Hematopoietic multipotent progenitor cell treated with erythropoietin and hydrocortisone succinate and interleukin-3 and kit ligand, for 4 days (in vitro differentiated cells): ENCODE measurements around the gene SLC38A10.

Experiments used
- DNase-seq: peaks from one replicate; pipeline ENCODE4 v3.0.0-alpha.2; 2015

Gene SLC38A10

GRCh38 chr17:81295031-81295675 lies at the start of gene SLC38A10:
Gene SLC38A10 (minus strand): TSS chr17:81295307. CDS start chr17:81294921, 386 bp downstream.
- peak; percentile 96 for DNase-seq

- DNase-seq, result no peak
Measured at GRCh38 chr17:81342269-81343070, 47.4 kb upstream of the SLC38A10 start.

GRCh38 chr17:81341516-81342268 lies 46.6 kb upstream of the SLC38A10 start:
- DNase-seq, result no peak

DNA sequence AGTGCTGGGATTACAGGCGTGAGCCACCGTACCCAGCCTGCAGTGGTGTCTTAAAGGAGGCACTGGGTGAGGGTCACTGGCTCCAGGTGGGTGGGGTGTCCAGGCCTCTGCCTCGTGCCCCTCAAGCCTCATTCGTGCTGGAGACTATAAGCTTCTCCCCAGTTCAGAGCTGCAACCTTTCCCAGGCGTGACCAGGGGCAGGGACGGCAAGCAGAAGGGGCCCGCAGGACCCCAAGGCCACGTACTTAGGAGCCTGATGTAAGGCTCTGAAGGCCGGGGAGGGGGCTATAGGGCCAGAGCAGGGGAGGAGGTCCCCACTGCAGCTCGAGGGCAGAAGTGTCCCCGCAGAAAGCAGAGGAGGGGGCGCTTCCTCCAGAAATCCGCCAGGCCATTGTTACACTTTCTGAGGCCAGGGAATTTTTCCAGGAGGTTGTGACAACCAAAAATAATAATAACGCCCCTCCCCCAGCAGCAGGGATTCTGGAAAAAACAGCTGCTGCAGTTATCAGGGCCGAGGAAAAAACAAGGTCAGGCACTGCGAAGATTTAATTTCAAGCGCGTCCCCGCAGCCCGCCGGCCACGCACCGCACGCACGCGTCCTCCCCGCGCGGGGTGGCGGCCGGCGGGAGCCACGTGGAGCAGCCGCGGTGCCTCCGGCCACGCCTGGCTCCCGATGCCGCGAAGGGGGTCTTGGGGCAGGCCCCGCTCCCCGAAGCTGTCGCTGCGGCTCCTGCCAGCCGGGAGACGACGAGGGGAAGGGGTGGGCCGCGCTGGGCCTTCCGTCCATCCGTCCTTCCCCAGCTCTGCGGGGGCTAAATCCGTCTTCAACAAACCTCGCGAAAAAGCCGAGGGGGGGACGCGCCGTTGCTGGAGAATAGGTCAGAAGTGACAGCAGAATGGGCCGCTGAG lies 45.8 kb upstream of the SLC38A10 start:
- no peak for DNase-seq

DNA sequence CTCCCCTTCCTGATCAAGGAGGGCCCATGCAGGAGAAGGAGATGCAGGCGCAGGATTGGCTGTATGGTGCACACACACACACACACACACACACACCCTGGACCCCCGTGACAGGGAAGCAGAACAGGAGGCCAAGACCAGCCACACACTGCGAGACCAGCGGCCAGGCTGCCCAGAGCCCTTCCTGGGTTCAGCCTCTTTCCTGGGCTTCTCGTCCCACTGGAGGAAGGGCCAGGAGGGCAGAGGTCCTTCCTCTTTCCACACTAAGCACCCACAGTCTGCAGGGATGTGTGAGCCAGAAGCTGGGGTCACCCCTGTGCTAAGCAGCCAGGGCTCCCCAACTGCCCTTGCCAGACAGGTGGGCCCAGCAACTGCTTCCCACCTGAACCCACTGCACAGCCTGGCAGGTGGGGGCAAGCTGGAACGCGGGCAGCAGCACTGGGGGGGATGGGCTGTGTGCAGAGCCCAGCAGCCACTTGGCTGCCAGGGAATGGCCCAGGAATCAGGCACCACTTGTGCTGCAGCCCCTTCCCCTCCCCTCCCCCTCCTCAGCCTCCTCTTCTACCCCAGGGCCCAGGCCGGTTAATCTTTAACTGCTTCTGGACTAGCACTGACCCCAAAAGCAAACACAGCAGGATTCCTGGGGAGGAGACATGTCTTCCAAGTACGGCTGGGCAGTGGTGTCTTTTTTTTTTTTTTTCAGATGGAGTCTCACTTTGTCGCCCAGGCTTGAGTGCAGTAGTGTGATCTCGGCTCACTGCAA lies 44.6 kb upstream of the SLC38A10 start:
- DNase-seq, result no peak

- no peak for DNase-seq
Measured at GRCh38 chr17:81339191-81339533, 44.1 kb upstream of the SLC38A10 start.

DNA sequence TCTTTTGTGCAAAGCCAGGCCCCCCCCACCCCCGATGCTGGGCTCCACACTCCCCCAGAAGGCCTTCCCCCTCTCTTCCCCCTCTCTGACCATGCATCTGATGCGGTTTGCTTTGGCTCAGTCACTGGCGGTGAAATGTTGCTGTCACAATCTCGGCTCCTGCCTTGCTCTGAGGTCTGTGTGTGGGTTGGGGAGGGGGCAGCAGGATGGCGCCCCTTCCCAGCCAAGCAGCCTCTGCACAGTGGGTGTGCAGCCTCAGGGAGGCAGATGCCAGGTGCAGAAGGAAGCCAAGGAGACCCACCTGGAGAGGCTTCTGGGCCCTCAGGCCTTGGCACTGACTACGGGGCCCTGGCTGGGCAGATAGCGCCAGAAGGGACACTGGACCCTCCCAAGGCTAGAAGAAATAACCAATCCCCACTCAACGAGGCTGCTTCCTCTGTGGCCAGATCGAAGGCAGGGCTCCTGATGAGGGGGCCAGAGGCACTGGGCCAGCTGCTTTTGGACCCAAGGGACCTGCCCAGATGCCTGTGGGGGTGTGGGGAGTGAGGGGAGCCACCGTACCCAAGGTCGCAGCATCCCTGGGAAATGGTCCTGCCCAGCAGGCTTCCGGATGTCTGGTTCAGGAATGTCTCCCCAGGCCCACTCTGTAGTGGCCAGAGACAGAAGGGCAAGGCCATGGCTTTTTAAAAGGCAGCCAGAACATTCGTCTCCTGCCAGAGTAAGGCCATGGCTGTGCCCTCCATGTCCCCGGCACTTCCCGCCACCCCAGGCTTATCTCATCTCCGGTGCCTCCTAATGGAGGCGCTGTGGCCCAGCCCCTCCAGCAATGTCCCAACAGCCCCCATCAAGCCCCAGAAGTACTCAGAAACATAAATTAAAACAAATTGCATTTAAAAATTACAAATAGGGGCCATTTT lies 43.4 kb upstream of the SLC38A10 start:
- no peak for DNase-seq

GRCh38 chr17:81337476-81337879 lies 42.4 kb upstream of the SLC38A10 start:
- no peak for DNase-seq

- no peak for DNase-seq
Measured at GRCh38 chr17:81336930-81337325, 41.8 kb upstream of the SLC38A10 start.

GRCh38 chr17:81336296-81336929 lies 41.3 kb upstream of the SLC38A10 start:
- DNase-seq, result no peak

DNA sequence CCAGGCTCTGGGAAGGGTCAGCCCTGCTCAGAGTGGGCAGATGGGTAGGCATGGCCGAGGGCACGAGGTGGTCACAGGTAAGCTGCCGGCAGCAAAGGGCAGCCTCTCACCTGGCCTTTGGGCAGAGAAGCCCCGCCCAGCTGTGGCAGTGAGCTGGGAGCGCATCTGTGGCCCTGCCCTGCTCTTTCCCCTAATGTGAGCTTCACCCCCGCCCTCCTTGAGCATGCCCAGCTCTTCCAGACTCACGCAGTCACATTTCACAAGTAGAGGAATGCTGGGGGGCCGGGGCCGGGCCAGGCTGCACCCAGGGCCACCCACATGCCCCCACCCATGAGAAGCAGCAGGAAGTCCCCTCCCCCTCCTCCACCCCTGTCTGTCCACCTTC lies 40.7 kb upstream of the SLC38A10 start:
- DNase-seq, result no peak

DNA sequence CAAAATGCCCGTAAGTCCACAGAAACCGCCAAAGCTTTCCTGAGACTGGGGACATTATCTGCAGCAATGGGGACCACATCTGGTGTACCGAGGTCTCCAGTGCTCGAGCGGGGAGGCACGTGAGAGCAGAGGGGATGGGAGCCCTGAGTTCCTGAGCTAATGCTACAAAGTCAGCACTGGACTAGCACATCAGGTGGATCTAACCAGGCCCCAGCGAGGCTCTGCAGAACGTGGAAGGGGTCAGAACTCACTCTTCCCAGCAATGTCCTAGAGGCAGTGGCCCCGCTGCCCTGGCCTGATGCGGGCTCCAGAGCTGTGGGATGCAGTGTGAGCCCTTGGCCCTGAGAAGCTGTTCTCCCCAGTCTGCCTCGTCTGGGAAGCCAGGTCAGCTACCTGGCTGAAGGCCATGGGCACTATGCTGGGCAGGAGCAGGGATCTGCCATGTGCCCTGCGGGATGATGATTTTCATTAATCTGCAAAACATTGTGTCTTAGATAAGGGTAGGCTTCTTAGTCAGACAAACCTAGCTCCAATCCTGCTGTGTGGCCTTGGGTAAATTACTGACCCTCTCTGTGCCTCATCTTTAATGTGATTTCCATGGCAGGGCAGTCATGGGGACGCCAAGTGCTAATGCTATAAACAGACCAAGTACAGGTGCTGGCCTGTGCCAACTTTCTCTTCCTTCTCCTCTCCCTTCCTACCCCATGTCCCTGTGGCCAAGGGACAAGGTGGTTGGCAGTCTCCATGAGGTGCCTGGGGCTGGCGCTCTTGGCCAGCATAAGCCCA lies 40.1 kb upstream of the SLC38A10 start:
- no peak for DNase-seq

GRCh38 chr17:81334391-81334901 lies 39.3 kb upstream of the SLC38A10 start:
- DNase-seq, result no peak

GRCh38 chr17:81333616-81334368 lies 38.7 kb upstream of the SLC38A10 start:
- DNase-seq, result no peak

DNA sequence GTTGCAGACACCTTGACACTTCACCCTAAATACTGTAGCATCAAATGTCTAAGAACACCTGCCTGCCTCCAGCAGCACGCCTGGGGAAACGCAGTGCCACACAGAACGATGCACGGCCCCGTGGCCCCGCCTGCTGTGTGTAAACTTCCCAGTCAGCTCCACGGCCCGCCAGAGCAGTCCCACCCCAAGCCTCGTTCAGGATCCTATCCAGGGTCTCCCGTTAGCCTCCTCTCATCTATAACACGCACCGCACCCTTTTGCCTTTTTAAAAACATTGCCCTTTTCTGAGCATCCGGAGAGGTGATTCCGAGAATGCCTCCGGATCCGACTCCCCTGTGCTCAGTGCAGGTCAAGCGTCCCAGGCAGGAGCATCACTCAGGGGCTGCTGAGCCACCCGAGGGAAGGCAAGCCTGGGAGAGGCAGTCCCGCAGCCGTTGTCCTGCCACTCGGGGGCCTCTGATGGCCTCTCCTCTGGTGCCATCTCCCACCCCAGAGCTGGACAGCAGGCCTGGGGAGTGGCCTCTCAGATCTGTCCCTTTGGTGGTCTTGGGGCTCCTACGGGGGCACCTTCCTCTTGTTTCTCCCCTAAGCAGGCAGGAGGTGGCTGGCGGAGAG lies 37.9 kb upstream of the SLC38A10 start:
- DNase-seq, result no peak

DNA sequence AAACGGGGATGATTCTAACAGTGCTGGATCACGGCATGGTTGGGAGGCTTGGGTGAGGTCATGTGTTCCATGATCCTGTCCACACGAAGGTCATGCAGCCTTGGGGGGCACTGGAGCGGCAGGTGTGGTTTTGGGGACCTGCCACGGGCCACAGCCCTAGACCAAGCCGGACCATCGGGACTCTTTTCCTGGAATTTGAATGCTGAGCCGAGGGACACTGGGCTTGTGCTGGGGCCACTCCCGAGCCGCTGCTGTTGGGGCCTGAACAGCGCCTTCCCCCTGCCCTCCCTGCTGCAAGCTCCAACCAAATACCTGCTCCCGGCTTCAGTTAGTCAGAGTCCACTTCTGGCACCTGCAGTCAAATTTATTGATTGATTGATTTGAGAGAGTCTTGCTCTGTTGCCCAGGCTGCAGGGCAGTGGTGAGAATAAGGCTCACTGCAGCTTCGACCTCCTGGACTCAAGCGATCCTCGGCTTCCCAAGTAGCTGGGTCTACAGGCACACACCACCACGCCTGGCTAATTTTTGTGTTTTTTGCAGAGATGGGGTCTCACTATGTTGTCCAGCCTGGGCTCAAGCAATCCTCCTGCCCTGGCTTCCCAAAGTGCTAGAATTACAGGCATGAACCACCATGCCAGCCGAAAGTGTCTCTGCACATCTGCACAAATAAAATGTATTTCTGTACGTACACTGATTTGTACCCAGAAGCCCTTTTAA lies 37.2 kb upstream of the SLC38A10 start:
- DNase-seq, result no peak

- no peak for DNase-seq
Measured at GRCh38 chr17:81331527-81332043, 36.5 kb upstream of the SLC38A10 start.
